Activated naive CD4-positive, alpha-beta T cell treated with anti-CD3 and anti-CD28 coated beads, Interleukin-2, amount 50 U/mL, for 16 hours (primary cell): Measurements from ENCODE around the gene PTPN14.
"Not testable (repeated sequence)": the region's sequence is repeated elsewhere in the genome, so short reads cannot be mapped to it uniquely, and the experiment has no call there.

Experiments used
- DNase-seq: peaks from one replicate; pipeline ENCODE4 v3.0.0-alpha.2; 2020

Gene PTPN14

GRCh38 chr1:214506972-214507431 is 44.4 kb downstream of the PTPN14 start:
- no peak for DNase-seq

- DNase-seq, result no peak
Observed at GRCh38 chr1:214505134-214505533, 46.3 kb downstream of the PTPN14 start.

GRCh38 chr1:214504330-214504729 is 47.1 kb downstream of the PTPN14 start:
- no peak for DNase-seq

GRCh38 chr1:214503553-214503952 is 47.8 kb downstream of the PTPN14 start:
- DNase-seq, result no peak

GRCh38 chr1:214500340-214501055 is 50.9 kb downstream of the PTPN14 start:
- DNase-seq, result no peak

GRCh38 chr1:214499732-214500131 is 51.7 kb downstream of the PTPN14 start:
- no peak for DNase-seq

- no peak for DNase-seq
Observed at GRCh38 chr1:214498021-214498420, 53.4 kb downstream of the PTPN14 start.

GRCh38 chr1:214496126-214496525 is 55.3 kb downstream of the PTPN14 start:
- DNase-seq, result no peak

GRCh38 chr1:214494706-214495105 is 56.7 kb downstream of the PTPN14 start:
- DNase-seq, result no peak

- DNase-seq, result not testable (repeated sequence)
Observed at GRCh38 chr1:214494179-214494578, 57.2 kb downstream of the PTPN14 start.

GRCh38 chr1:214493126-214493796 is 58.1 kb downstream of the PTPN14 start:
- no peak for DNase-seq

- DNase-seq, result no peak
Observed at GRCh38 chr1:214492401-214493075, 58.9 kb downstream of the PTPN14 start.

GRCh38 chr1:214491468-214492146 is 59.8 kb downstream of the PTPN14 start:
- no peak for DNase-seq

GRCh38 chr1:214485151-214485550 is 66.3 kb downstream of the PTPN14 start:
- DNase-seq, result no peak

GRCh38 chr1:214483180-214483579 is 68.2 kb downstream of the PTPN14 start:
- DNase-seq, result not testable (repeated sequence)

GRCh38 chr1:214481983-214482634 is 69.3 kb downstream of the PTPN14 start:
- not testable (repeated sequence) for DNase-seq

GRCh38 chr1:214476986-214477870 is 74.2 kb downstream of the PTPN14 start:
- DNase-seq, result no peak

- DNase-seq, result no peak
Observed at GRCh38 chr1:214476229-214476985, 75.0 kb downstream of the PTPN14 start.

GRCh38 chr1:214475746-214476145 is 75.7 kb downstream of the PTPN14 start:
- no peak for DNase-seq

- no peak for DNase-seq
Observed at GRCh38 chr1:214475331-214475730, 76.1 kb downstream of the PTPN14 start.

- no peak for DNase-seq
Observed at GRCh38 chr1:214474467-214474866, 76.9 kb downstream of the PTPN14 start.
